Breast epithelium (tissue), 3 donors: ENCODE measurements around the gene SLC5A10.

Experiments
- POLR2A ChIP-seq: fragments of 450-650 bp; IDR thresholded peaks from one replicate; pipeline ENCODE4 v1.6.1; 2016; ENCODE audit warnings: antibody characterized with exemption, mild to moderate bottlenecking, moderate library complexity
- POLR2AphosphoS5 ChIP-seq, 3 donors: sonication (generic); formaldehyde crosslinking; IDR thresholded peaks; one replicate each; pipeline ENCODE4 v1.6.1; 2017; ENCODE audit warnings: antibody characterized with exemption in 3 of 3
- TF ChIP-seq, protein P1 (sequence below), 3 donors: fragments of 450-650 bp; IDR thresholded peaks; one replicate each; pipeline ENCODE4 v1.5.1; 2016 to 2017; ENCODE audit warnings: antibody characterized with exemption in 3 of 3, mild to moderate bottlenecking in 3 of 3, moderate library complexity in 3 of 3

DNA sequence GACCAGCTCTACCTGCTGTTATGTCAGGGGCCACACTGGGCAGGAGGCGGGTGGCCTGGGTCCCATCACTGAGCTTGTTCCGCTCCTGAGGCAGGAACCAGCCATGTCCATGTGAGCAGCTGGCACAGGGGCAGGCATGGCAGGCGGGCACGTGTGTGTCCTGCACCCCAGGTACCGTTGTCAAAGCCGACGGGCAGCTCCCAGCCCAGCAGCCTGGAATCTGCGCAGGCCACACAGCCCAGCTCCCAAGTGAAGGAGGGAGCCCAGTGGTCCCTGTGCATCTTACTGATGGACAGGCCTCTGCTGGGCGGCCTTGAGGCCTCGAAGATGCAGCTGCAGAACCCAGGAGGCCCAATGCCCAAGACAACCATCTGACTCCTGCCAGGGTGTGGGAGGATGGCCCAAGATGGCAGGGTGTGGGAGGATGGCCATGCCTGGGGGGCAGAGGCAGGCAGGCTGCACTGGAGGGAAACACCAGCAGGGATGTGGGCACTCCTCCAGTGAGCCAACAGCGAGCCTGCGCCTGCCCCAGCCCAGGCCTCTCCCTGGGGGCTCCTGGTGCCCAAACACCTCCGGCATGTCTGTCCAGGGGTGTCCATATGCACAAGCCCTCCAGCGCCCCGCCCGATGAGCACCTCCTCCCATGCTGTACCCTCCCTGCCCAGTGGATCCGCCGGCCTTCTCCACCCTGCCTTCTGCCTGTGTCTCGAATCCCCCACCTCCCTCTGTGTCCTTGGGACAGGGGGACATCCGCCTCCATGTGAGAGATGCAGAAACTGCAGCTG lies 39.8 kb downstream of the SLC5A10 start:
- TF ChIP-seq, protein P1, sequence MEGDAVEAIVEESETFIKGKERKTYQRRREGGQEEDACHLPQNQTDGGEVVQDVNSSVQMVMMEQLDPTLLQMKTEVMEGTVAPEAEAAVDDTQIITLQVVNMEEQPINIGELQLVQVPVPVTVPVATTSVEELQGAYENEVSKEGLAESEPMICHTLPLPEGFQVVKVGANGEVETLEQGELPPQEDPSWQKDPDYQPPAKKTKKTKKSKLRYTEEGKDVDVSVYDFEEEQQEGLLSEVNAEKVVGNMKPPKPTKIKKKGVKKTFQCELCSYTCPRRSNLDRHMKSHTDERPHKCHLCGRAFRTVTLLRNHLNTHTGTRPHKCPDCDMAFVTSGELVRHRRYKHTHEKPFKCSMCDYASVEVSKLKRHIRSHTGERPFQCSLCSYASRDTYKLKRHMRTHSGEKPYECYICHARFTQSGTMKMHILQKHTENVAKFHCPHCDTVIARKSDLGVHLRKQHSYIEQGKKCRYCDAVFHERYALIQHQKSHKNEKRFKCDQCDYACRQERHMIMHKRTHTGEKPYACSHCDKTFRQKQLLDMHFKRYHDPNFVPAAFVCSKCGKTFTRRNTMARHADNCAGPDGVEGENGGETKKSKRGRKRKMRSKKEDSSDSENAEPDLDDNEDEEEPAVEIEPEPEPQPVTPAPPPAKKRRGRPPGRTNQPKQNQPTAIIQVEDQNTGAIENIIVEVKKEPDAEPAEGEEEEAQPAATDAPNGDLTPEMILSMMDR (IDR thresholded peaks at IDR 0.05), result no peak
- no peak for TF ChIP-seq POLR2AphosphoS5 (IDR thresholded peaks at IDR 0.05)
- TF ChIP-seq POLR2A, result no peak
